Measurements from ENCODE around the gene NAPSA.

DNA sequence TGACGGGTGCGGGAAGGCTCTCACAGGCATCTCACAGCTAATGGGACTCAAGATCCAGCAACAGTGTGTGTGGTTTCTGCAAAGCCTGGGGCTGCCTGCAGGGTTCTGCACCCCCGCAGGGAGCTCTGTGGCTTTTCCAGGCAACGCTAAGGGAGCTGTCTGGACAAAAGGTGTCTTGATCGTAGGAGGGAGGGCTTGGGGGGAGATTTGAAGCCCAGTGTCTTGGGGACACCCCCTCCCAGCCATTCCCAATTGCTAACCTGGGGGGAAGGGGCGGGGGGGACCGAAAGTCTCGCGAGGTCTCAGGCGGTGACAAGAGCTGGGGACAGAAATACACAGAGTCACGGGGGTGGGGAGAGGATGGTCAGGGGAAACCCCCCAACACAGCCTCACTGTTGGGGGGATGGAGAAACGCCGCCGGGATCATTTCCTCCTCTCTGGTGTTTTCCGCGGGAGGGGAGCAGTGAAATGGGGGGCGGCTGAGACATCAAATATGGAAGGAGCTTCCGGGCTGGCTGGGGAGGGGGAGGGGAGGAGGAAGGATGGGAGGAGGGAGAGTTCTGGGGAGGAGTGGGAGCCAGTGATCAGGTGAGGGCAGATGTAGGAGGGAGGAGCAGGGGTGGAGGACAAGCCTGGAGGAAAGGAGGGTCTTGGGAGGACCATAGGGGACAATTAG is 49.5 kb downstream of the NAPSA start:
- TF ChIP-seq POLR2A (IDR thresholded peaks at IDR 0.05) = no peak
- TF ChIP-seq CTCF (IDR thresholded peaks at IDR 0.05) = peak in 2 of 6 experiments; percentile 13 to 14
